Measurements from ENCODE around the gene DCLK2.

Gene DCLK2

GRCh38 chr4:150078579-150079080, 385 bp downstream of the DCLK2 start:
- Histone ChIP-seq H3K4me1 (peaks cover 0 to 35% (median 19%) of the 10 kb centered on the region in 10 experiments; a peak in 17 of 20 replicates), H3K27ac (peak overlapping the region in 10 of 11 experiments; percentile 70 to 86 (median 78); a peak in 21 of 22 replicates), H3K4me2 (peak overlapping the region; percentile 89 to 100 (median 98)), H4K20me1 (peaks cover 0 to 17% (median 0%) of the 10 kb centered on the region in 11 experiments; a peak in 5 of 22 replicates), H3K9me3 (replicated peaks in 1 of 11) (0 out of 22 replicates have a peak, but pooled peaks cover 0 to 3% (median 0%) of the 10 kb centered on the region in 11 experiments), H3K4me3 (peak overlapping the region; percentile 73 to 88 (median 84)), H3K36me3 (no peaks in the 10 kb centered on the region), H3K9ac (peak overlapping the region; percentile 75 to 90 (median 83)), H3K27me3 (peaks cover 0 to 8% (median 0%) of the 10 kb centered on the region in 11 experiments; a peak in 3 of 22 replicates)
- no peak for TF ChIP-seq Cebpa-rat (IDR thresholded peaks at IDR 0.05)

- Histone ChIP-seq H3K9me3 (replicated peaks in 1 of 11) (0 out of 22 replicates have a peak, but pooled peaks cover 0 to 3% (median 0%) of the 10 kb centered on the region in 11 experiments), H3K4me3 (peak overlapping the region; percentile 73 to 88 (median 84)), H3K36me3 (no peaks in the 10 kb centered on the region), H3K27me3 (peaks cover 0 to 8% (median 0%) of the 10 kb centered on the region in 11 experiments; a peak in 3 of 22 replicates), H3K4me2 (peak overlapping the region; percentile 89 to 100 (median 98)), H3K9ac (peak overlapping the region; percentile 75 to 90 (median 83)), H4K20me1 (peaks cover 0 to 17% (median 0%) of the 10 kb centered on the region in 11 experiments; a peak in 5 of 22 replicates), H3K27ac (peak overlapping the region in 10 of 11 experiments; percentile 70 to 86 (median 78); a peak in 19 of 22 replicates), H3K4me1 (peaks cover 0 to 35% (median 19%) of the 10 kb centered on the region in 10 experiments; a peak in 17 of 20 replicates)
- TF ChIP-seq Cebpa-rat (IDR thresholded peaks at IDR 0.05): no peak
Measured at GRCh38 chr4:150079081-150079581, 886 bp downstream of the DCLK2 start.

GRCh38 chr4:150080337-150080736, 2.1 kb downstream of the DCLK2 start:
- Histone ChIP-seq H3K27me3 (peaks cover 0 to 8% (median 0%) of the 10 kb centered on the region in 11 experiments; a peak in 3 of 22 replicates), H3K9me3 (replicated peaks in 1 of 11) (peaks cover 0 to 8% (median 0%) of the 10 kb centered on the region in 11 experiments; a peak in 4 of 22 replicates), H3K4me1 (peaks cover 0 to 35% (median 19%) of the 10 kb centered on the region in 10 experiments; a peak in 17 of 20 replicates), H3K27ac (no peak overlapping the region), H3K4me3 (peak overlapping the region in 2 of 10 experiments; percentile 82 to 88; a peak in 3 of 20 replicates), H3K9ac (no peak overlapping the region), H3K4me2 (peak overlapping the region; percentile 24 to 99 (median 98); a peak in 19 of 22 replicates), H3K36me3 (0 out of 22 replicates have a peak, but pooled peaks cover 0 to 6% (median 0%) of the 10 kb centered on the region in 11 experiments), H4K20me1 (peaks cover 0 to 17% (median 0%) of the 10 kb centered on the region in 11 experiments; a peak in 5 of 22 replicates)
- no peak for TF ChIP-seq Cebpa-rat (IDR thresholded peaks at IDR 0.05)

DNA sequence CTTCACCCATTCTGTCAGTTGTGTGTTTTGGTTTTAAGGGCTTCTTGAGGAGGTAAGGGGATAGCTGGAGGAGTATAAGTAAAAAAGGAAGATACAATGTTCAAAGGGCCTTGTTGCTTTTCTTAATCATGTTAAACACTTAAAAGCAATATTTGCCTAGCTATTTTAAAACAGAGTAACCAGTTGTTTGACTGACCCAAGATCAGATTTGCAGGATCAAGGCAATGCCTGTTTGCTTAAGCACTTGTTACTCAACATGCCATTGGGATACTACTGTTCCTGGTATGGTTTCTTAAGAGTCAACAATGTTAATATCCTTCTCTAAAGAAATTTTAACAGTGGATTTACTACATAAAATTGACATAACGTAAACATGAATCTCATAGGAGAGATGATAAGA, 2.6 kb downstream of the DCLK2 start:
- no peak overlapping the region for H3K27ac ChIP-seq
- peaks cover 0 to 8% (median 0%) of the 10 kb centered on the region in 11 experiments; a peak in 3 of 22 replicates for H3K27me3 ChIP-seq
- no peak overlapping the region; a peak in 2 of 20 replicates for H3K4me3 ChIP-seq
- H3K4me2 ChIP-seq: peak overlapping the region in 10 of 11 experiments; percentile 89 to 99 (median 98); a peak in 18 of 22 replicates
- H3K9ac ChIP-seq: no peak overlapping the region
- H3K9me3 ChIP-seq (replicated peaks in 1 of 11): peaks cover 0 to 12% (median 0%) of the 10 kb centered on the region in 11 experiments; a peak in 4 of 22 replicates
- peaks cover 0 to 17% (median 0%) of the 10 kb centered on the region in 11 experiments; a peak in 5 of 22 replicates for H4K20me1 ChIP-seq
- TF ChIP-seq Cebpa-rat (IDR thresholded peaks at IDR 0.05): no peak
- 0 out of 22 replicates have a peak, but pooled peaks cover 0 to 6% (median 0%) of the 10 kb centered on the region in 11 experiments for H3K36me3 ChIP-seq
- H3K4me1 ChIP-seq: peaks cover 0 to 35% (median 19%) of the 10 kb centered on the region in 10 experiments; a peak in 17 of 20 replicates

GRCh38 chr4:150082241-150082640, 4.0 kb downstream of the DCLK2 start:
- H3K9ac ChIP-seq: no peak overlapping the region
- no peak overlapping the region for H3K4me3 ChIP-seq
- 0 out of 22 replicates have a peak, but pooled peaks cover 0 to 6% (median 0%) of the 10 kb centered on the region in 11 experiments for H3K36me3 ChIP-seq
- peaks cover 0 to 8% (median 0%) of the 10 kb centered on the region in 11 experiments; a peak in 3 of 22 replicates for H3K27me3 ChIP-seq
- H3K4me2 ChIP-seq: no peak overlapping the region
- H3K4me1 ChIP-seq: peaks cover 0 to 35% (median 19%) of the 10 kb centered on the region in 10 experiments; a peak in 17 of 20 replicates
- TF ChIP-seq Cebpa-rat (IDR thresholded peaks at IDR 0.05): no peak
- peaks cover 0 to 13% (median 0%) of the 10 kb centered on the region in 11 experiments; a peak in 4 of 22 replicates for H3K9me3 ChIP-seq (replicated peaks in 1 of 11)
- peaks cover 0 to 17% (median 0%) of the 10 kb centered on the region in 11 experiments; a peak in 5 of 22 replicates for H4K20me1 ChIP-seq
- no peak overlapping the region for H3K27ac ChIP-seq

- Histone ChIP-seq H4K20me1 (no peaks in the 10 kb centered on the region; a peak in 1 of 22 replicates), H3K4me1 (peaks cover 0 to 7% (median 0%) of the 10 kb centered on the region in 10 experiments; a peak in 4 of 20 replicates), H3K9me3 (replicated peaks in 1 of 11) (peaks cover 0 to 22% (median 0%) of the 10 kb centered on the region in 11 experiments; a peak in 8 of 22 replicates), H3K4me2 (no peak overlapping the region), H3K36me3 (0 out of 22 replicates have a peak, but pooled peaks cover 0 to 6% (median 0%) of the 10 kb centered on the region in 11 experiments), H3K9ac (no peak overlapping the region), H3K27me3 (no peaks in the 10 kb centered on the region), H3K4me3 (no peak overlapping the region), H3K27ac (no peak overlapping the region)
- TF ChIP-seq Cebpa-rat (IDR thresholded peaks at IDR 0.05): no peak
Measured at GRCh38 chr4:150087006-150087405, 8.8 kb downstream of the DCLK2 start.

DNA sequence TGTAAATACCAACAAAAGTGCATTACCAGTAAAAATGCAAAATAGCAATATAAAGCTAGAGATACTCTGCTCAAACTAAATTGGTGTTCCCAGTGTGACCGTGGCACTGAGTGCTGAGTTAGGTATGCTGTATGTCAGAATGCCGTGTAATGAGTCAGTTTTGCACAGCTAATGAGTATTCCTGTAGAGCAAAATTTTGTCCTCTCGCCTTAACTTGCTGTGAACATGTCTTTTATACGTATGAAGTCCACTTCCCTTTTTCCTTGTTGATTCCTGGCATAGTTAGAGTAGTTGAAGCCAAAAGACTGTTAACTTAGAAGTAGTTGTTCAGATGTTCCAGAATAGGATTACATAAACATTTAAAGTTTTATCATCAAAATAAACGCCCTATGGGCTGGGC, 11.5 kb downstream of the DCLK2 start:
- Histone ChIP-seq H3K9me3 (replicated peaks in 1 of 11) (peaks cover 0 to 24% (median 4%) of the 10 kb centered on the region in 11 experiments; a peak in 11 of 22 replicates), H3K9ac (no peak overlapping the region), H3K4me2 (0 out of 22 replicates have a peak overlapping the region, but pooled peaks of 1 of the 11 experiments have one; percentile 31), H4K20me1 (no peaks in the 10 kb centered on the region), H3K27me3 (no peaks in the 10 kb centered on the region), H3K36me3 (0 out of 22 replicates have a peak, but pooled peaks cover 0 to 5% (median 0%) of the 10 kb centered on the region in 11 experiments), H3K27ac (no peak overlapping the region), H3K4me1 (peaks cover 0 to 7% (median 0%) of the 10 kb centered on the region in 10 experiments; a peak in 2 of 20 replicates), H3K4me3 (no peak overlapping the region)
- TF ChIP-seq Cebpa-rat (IDR thresholded peaks at IDR 0.05): no peak

- TF ChIP-seq Cebpa-rat (IDR thresholded peaks at IDR 0.05): no peak
- peaks cover 0 to 14% (median 4%) of the 10 kb centered on the region in 11 experiments; a peak in 9 of 22 replicates for H3K9me3 ChIP-seq (replicated peaks in 1 of 11)
- H3K4me3 ChIP-seq: no peak overlapping the region
- no peaks in the 10 kb centered on the region for H4K20me1 ChIP-seq
- H3K36me3 ChIP-seq: no peaks in the 10 kb centered on the region
- no peaks in the 10 kb centered on the region for H3K27me3 ChIP-seq
- no peak overlapping the region for H3K9ac ChIP-seq
- no peak overlapping the region for H3K4me2 ChIP-seq
- H3K4me1 ChIP-seq: peaks cover 0 to 7% (median 3%) of the 10 kb centered on the region in 10 experiments; a peak in 13 of 20 replicates
- no peak overlapping the region for H3K27ac ChIP-seq
Measured at GRCh38 chr4:150090836-150091235, 12.6 kb downstream of the DCLK2 start.
